OCI-LY7 (cell line): ENCODE data around the gene TEX14. TPM values are rescaled to one million over a fixed set of nuclear protein-coding genes. Genes with fewer than 3 reads are reported as not detected.

Experiments used
- BruUV-seq: library from RNA; stranded (reverse); fragments of 400-500 nt; replicated peaks from 2 replicates; lab custom pipeline; 2021; lab: Mats Ljungman, UMichigan
- CTCF ChIA-PET: fragments of 300-600 bp; sonication (Branson Sonifier 250); formaldehyde crosslinking; loops from one replicate; lab custom pipeline; 2022; ENCODE audit warnings: antibody characterized with exemption; ENCODE audit not compliant: unreplicated experiment; lab: Charles Lee
- POLR2A ChIA-PET: fragments of 300-600 bp; sonication (Branson Sonifier 250); formaldehyde crosslinking; loops from one replicate; lab custom pipeline; 2022; ENCODE audit warnings: antibody characterized with exemption; lab: Charles Lee
- DNase-seq: peaks from one replicate; pipeline ENCODE4 v3.0.0-alpha.2; 2015; ENCODE audit warnings: low spot score
- H2AFZ ChIP-seq: fragments of 200-600 bp; sonication (generic), shearing (Covaris generic); 2 replicates; pipeline ENCODE4 v1.6.1; 2014; ENCODE audit warnings: mild to moderate bottlenecking, antibody characterized with exemption, low read length, moderate library complexity
- H3K27ac ChIP-seq: fragments of 200-600 bp; sonication (generic); 2 replicates; pipeline ENCODE4 v1.5.1; 2014; ENCODE audit warnings: mixed run types, low read depth, mild to moderate bottlenecking, moderate library complexity, low read length, inconsistent platforms; ENCODE audit not compliant: poor library complexity, severe bottlenecking
- H3K36me3 ChIP-seq: fragments of 200-600 bp; sonication (generic); 2 replicates; pipeline ENCODE4 v1.6.1; 2014; ENCODE audit warnings: mild to moderate bottlenecking, antibody characterized with exemption, low read length, moderate library complexity, mixed read lengths; ENCODE audit not compliant: insufficient read depth
- H3K4me1 ChIP-seq: fragments of 200-600 bp; sonication (generic); 2 replicates; pipeline ENCODE4 v1.5.1; 2014; ENCODE audit warnings: mild to moderate bottlenecking, low read length; ENCODE audit not compliant: insufficient read depth, poor library complexity, severe bottlenecking
- H3K4me2 ChIP-seq: fragments of 200-600 bp; sonication (generic); 2 replicates; pipeline ENCODE4 v1.6.1; 2014; ENCODE audit warnings: mild to moderate bottlenecking, low read length
- H3K4me3 ChIP-seq: fragments of 200-600 bp; sonication (generic); 2 replicates; pipeline ENCODE4 v1.5.1; 2014; ENCODE audit warnings: mild to moderate bottlenecking, low read depth, low read length; ENCODE audit not compliant: poor library complexity, severe bottlenecking
- H3K79me2 ChIP-seq: fragments of 200-600 bp; sonication (generic); 2 replicates; pipeline ENCODE4 v1.6.1; 2016; ENCODE audit warnings: low read depth, mild to moderate bottlenecking, low read length, moderate library complexity, mixed read lengths; ENCODE audit not compliant: insufficient read depth
- H3K9me2 ChIP-seq: fragments of 200-600 bp; sonication (generic); 2 replicates; pipeline ENCODE4 v1.6.1; 2016; ENCODE audit warnings: mild to moderate bottlenecking, low read length, mixed read lengths; ENCODE audit not compliant: insufficient read depth
- H3K9me3 ChIP-seq: fragments of 200-600 bp; sonication (generic); 2 replicates; pipeline ENCODE4 v1.6.1; 2014; ENCODE audit warnings: mild to moderate bottlenecking, mixed run types, low read length, mixed read lengths
- H4K20me1 ChIP-seq: fragments of 200-600 bp; sonication (generic); 2 replicates; pipeline ENCODE4 v1.6.1; 2014; ENCODE audit warnings: mild to moderate bottlenecking, antibody characterized with exemption, low read length, moderate library complexity, mixed read lengths; ENCODE audit not compliant: insufficient read depth
- EZH2phosphoT487 ChIP-seq: fragments of 200-600 bp; sonication (generic); IDR thresholded peaks from 2 replicates; pipeline ENCODE4 v1.6.1; 2018; ENCODE audit warnings: low read depth, borderline replicate concordance, mild to moderate bottlenecking, mixed run types, antibody characterized with exemption, low read length, moderate library complexity, mixed read lengths
- intact Hi-C: fragments of 100-400 bp; cut with micrococcal nuclease; formaldehyde crosslinking; loops from one replicate; pipeline ENCODE4 v1.10.0; 2022; ENCODE audit not compliant: unreplicated experiment
- total RNA-seq, 2 experiments: library from RNA; depleted of rRNA in 1 of 2; stranded (reverse); fragments of >200 nt in 1 of 2; shearing (Covaris generic) in 1 of 2; gene quantifications; 2 replicates each; pipeline ENCODE4 v1.2.3, GENCODE V29; 2014 to 2022
- TF ChIP-seq, protein P1 (sequence below): fragments of 200-600 bp; sonication (generic); conservative IDR thresholded peaks from 2 replicates; pipeline ENCODE4 v1.5.1; 2014; ENCODE audit warnings: mild to moderate bottlenecking, antibody characterized with exemption, low read length, moderate library complexity, mixed read lengths

Gene TEX14
- total RNA-seq, 2 experiments from 2014 or later = 0.69 to 2.3 TPM

DNA sequence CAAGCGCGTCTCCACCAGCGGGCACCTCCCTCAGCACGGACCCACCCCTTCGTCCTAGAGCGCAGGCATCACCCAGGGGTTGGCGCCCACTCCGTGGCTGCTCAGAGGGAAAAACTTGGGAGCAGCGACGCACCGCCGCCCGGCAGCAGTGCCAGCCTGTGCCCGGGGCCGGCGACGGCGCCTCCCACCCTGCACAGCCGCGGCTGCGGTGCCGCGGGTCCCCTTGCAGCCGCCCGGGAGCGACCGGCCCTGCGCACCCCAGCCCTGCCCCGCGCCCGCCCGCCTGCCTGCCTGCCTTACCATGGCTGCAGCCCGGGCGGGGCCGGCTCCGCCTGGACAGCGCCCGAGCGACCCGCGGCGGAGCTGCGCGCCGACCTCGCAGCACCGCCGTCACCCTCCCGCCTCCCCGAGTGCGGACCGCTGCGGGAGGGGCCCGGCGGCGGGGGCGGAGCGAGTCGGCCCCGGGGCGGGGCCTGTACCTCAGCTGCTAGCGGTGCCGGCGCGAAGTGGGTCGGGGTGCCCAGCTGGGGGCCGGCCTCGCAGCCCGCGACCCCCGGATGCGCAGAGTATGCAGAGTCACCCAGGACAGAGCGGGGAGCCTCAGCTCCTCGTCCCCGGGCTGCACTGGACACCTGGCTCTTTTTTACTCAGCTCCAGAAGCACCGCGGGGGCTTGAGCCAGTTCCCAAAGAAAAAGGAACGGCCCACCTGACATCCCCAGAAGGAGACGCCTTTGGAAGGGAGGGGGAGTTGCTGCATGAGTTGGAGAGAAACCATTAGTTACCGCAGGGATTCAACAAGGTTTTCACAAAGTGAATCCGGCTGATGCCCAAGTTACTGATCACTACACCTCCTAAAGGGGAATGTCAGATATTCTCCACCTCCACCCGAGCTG is 159.9 kb downstream of the TEX14 start:
- ChIA-PET POLR2A (interaction anchor here (1.3 kb wide), 1 partner anchor 46 kb away, joined by 3 read pairs; no protein-coding TSS in a partner anchor), CTCF (no interaction called here)
- H3K79me2 ChIP-seq = no peaks in the 10 kb centered on the region
- TF ChIP-seq, protein P1, sequence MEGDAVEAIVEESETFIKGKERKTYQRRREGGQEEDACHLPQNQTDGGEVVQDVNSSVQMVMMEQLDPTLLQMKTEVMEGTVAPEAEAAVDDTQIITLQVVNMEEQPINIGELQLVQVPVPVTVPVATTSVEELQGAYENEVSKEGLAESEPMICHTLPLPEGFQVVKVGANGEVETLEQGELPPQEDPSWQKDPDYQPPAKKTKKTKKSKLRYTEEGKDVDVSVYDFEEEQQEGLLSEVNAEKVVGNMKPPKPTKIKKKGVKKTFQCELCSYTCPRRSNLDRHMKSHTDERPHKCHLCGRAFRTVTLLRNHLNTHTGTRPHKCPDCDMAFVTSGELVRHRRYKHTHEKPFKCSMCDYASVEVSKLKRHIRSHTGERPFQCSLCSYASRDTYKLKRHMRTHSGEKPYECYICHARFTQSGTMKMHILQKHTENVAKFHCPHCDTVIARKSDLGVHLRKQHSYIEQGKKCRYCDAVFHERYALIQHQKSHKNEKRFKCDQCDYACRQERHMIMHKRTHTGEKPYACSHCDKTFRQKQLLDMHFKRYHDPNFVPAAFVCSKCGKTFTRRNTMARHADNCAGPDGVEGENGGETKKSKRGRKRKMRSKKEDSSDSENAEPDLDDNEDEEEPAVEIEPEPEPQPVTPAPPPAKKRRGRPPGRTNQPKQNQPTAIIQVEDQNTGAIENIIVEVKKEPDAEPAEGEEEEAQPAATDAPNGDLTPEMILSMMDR = no peak
- TF ChIP-seq EZH2phosphoT487 = no peak
- peak overlapping the region; percentile 42 for H3K4me3 ChIP-seq
- no peaks in the 10 kb centered on the region for H3K9me2 ChIP-seq
- H2AFZ ChIP-seq = 0 out of 2 replicates have a peak overlapping the region, but pooled peaks have one; percentile 28
- H3K27ac ChIP-seq = no peak overlapping the region
- DNase-seq = peak; percentile 27
- H3K4me1 ChIP-seq = no peaks in the 10 kb centered on the region
- no peaks in the 10 kb centered on the region for H3K36me3 ChIP-seq
- BruUV-seq = no TSS peak
- H3K4me2 ChIP-seq = peak overlapping the region; percentile 57
- H4K20me1 ChIP-seq = no peaks in the 10 kb centered on the region
- intact Hi-C loops = no loop called here
- no peaks in the 10 kb centered on the region for H3K9me3 ChIP-seq

DNA sequence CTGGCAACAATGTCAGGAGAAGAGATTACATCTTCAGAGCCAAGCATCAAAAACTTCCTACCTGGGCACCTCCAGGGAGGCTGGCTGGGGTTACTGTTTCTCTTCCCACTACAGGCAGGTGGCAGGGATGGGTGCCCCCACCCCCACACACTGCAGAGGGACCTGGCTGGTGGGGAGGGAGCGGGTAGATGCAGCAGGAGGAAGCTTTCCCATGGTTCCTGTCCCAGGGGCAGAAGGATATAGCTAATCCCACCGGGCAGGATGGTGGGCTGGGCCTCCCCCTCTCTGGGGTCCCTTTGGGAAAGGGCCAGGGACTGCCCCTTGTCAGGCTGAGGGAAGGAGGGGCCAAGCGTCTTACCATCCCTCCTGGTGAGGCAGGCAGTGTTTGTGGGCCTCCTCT is 160.7 kb downstream of the TEX14 start:
- H3K4me2 ChIP-seq = peak overlapping the region; percentile 57
- no peak overlapping the region for H3K27ac ChIP-seq
- H3K36me3 ChIP-seq = no peaks in the 10 kb centered on the region
- intact Hi-C loops = no loop called here
- no peaks in the 10 kb centered on the region for H3K79me2 ChIP-seq
- POLR2A ChIA-PET = no interaction called here
- H3K4me3 ChIP-seq = no peak overlapping the region
- TF ChIP-seq EZH2phosphoT487 = no peak
- TF ChIP-seq, protein P1 = no peak
- no peak overlapping the region for H2AFZ ChIP-seq
- H3K9me2 ChIP-seq = no peaks in the 10 kb centered on the region
- DNase-seq = no peak
- H4K20me1 ChIP-seq = no peaks in the 10 kb centered on the region
- H3K9me3 ChIP-seq = no peaks in the 10 kb centered on the region
- no TSS peak for BruUV-seq
- CTCF ChIA-PET = no interaction called here
- H3K4me1 ChIP-seq = no peaks in the 10 kb centered on the region

DNA sequence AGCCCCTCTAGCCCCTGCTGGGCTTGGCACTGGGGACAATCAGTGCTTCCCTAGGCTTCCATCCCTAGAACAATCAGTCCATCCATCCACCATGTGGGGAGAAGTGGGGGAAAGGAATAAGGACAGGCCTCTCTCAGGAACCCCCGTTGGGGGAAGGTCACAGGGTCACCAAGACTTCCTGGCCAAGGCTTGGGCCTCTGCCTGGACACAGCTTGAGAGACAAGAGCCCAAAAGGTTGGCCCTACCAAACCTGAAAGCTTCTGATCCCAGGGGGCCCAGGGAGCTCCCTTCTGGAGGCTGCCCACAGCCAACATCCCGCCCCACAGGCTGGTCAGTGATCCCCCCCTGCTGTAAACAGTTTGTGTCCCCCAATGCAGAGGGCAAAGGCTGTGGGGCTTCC is 161.2 kb downstream of the TEX14 start:
- no peak overlapping the region for H3K4me3 ChIP-seq
- no peak overlapping the region for H2AFZ ChIP-seq
- POLR2A ChIA-PET = interaction anchor here (1.3 kb wide), 1 partner anchor 10 kb away, joined by 4 read pairs; no protein-coding TSS in a partner anchor
- no peaks in the 10 kb centered on the region for H3K4me1 ChIP-seq
- no peaks in the 10 kb centered on the region for H3K36me3 ChIP-seq
- H3K9me2 ChIP-seq = no peaks in the 10 kb centered on the region
- no peak overlapping the region for H3K4me2 ChIP-seq
- no peaks in the 10 kb centered on the region for H4K20me1 ChIP-seq
- H3K9me3 ChIP-seq = no peaks in the 10 kb centered on the region
- intact Hi-C loops = no loop called here
- no peak overlapping the region for H3K27ac ChIP-seq
- TF ChIP-seq EZH2phosphoT487 = no peak
- TF ChIP-seq, protein P1 = no peak
- no TSS peak for BruUV-seq
- H3K79me2 ChIP-seq = no peaks in the 10 kb centered on the region
- no peak for DNase-seq
- CTCF ChIA-PET = no interaction called here
